AG04449 (cell line): Measurements from ENCODE around the gene SDK1.

Source experiments
- CTCF ChIA-PET: fragments of 350-600 bp; formaldehyde crosslinking; extraction: SDS; loops from one replicate; lab custom pipeline; 2021; ENCODE audit warnings: antibody characterized with exemption; lab: Yijun Ruan, JAX
- POLR2A ChIA-PET: fragments of 400-600, 350-600 bp; formaldehyde crosslinking; extraction: SDS; loops from one replicate; lab custom pipeline; 2020; ENCODE audit warnings: antibody characterized with exemption, inconsistent platforms; lab: Yijun Ruan, JAX
- DNase-seq: peaks from one replicate; pipeline ENCODE4 v3.0.0-alpha.2; 2010; ENCODE audit warnings: low read depth, low spot score
- H3K4me3 ChIP-seq: 2 replicates; pipeline ENCODE4 v1.5.1; 2011; ENCODE audit warnings: low read depth, mild to moderate bottlenecking, control low read depth, low read length
- CTCF ChIP-seq: IDR thresholded peaks from one replicate; pipeline ENCODE4 v1.5.1; 2011; ENCODE audit warnings: mild to moderate bottlenecking, moderate library complexity, low read length, control low read depth, inconsistent platforms; ENCODE audit not compliant: insufficient read depth; ENCODE audit errors: missing control alignments

The SDK1 gene

GRCh38 chr7:4220011-4220410, 919.0 kb downstream of the SDK1 start:
- H3K4me3 ChIP-seq = no peak overlapping the region
- ChIA-PET POLR2A (no interaction called here), CTCF (no interaction called here)
- no peak for DNase-seq
- TF ChIP-seq CTCF = no peak

GRCh38 chr7:4221043-4221442, 920.0 kb downstream of the SDK1 start:
- DNase-seq = no peak
- no peak overlapping the region for H3K4me3 ChIP-seq
- TF ChIP-seq CTCF = no peak
- ChIA-PET CTCF (no interaction called here), POLR2A (no interaction called here)

- POLR2A ChIA-PET = no interaction called here
- no peak for DNase-seq
- no peak for TF ChIP-seq CTCF
- no peak overlapping the region for H3K4me3 ChIP-seq
- CTCF ChIA-PET = no interaction called here
These were observed 921.6 kb downstream of the SDK1 start for GRCh38 chr7:4222676-4223075.

- DNase-seq = no peak
- H3K4me3 ChIP-seq = no peak overlapping the region
- POLR2A ChIA-PET = no interaction called here
- TF ChIP-seq CTCF = no peak
- CTCF ChIA-PET = no interaction called here
These were observed 924.3 kb downstream of the SDK1 start for GRCh38 chr7:4225361-4225771.

- TF ChIP-seq CTCF = no peak
- DNase-seq = no peak
- ChIA-PET POLR2A (no interaction called here), CTCF (no interaction called here)
- no peak overlapping the region for H3K4me3 ChIP-seq
These were observed 925.0 kb downstream of the SDK1 start for GRCh38 chr7:4225881-4226523.

- DNase-seq = no peak
- no peak overlapping the region for H3K4me3 ChIP-seq
- TF ChIP-seq CTCF = no peak
- ChIA-PET POLR2A (no interaction called here), CTCF (no interaction called here)
These were observed 925.5 kb downstream of the SDK1 start for GRCh38 chr7:4226524-4226882.
